ENCODE measurements around the gene EDIL3. TPM values are rescaled to one million over a fixed set of nuclear protein-coding genes. Genes with fewer than 3 reads are reported as not detected.
A peak's percentile ranks its signal among the peaks of the same experiment; 100 is the strongest.

EDIL3 gene
- total and polyA plus RNA-seq, 12 donors, result 4.6 to 59.7 (median 13.7) TPM

DNA sequence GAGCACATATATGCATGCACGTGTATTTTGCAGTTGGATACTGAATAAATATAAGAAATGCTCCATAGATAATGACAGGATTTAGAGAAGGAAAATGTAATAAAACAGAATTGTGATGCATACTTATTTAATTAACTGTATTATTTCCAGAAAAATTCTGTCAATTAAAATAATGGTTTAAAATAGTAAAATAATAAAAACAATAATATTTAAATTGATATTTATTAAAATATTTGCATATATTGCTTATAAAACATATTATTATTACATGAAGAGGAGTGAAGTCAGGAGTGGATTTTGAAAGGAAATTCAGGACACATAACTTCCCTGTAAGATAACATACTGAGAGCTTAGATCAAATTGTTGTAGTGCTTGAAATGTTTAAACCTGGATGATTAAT lies 21.4 kb upstream of the EDIL3 start:
- Histone ChIP-seq H3K4me1 (replicated peaks in 1 of 2) (no peaks in the 10 kb centered on the region), H3K36me3 (replicated peaks in 1 of 2) (no peaks in the 10 kb centered on the region), H3K9me3 (replicated peaks in 1 of 3) (no peaks in the 10 kb centered on the region), H3K27me3 (no peaks in the 10 kb centered on the region), H3K4me3 (no peak overlapping the region), H3K27ac (no peak overlapping the region)
- TF ChIP-seq POLR2A (IDR thresholded peaks at IDR 0.05), result no peak
- TF ChIP-seq, protein P1, sequence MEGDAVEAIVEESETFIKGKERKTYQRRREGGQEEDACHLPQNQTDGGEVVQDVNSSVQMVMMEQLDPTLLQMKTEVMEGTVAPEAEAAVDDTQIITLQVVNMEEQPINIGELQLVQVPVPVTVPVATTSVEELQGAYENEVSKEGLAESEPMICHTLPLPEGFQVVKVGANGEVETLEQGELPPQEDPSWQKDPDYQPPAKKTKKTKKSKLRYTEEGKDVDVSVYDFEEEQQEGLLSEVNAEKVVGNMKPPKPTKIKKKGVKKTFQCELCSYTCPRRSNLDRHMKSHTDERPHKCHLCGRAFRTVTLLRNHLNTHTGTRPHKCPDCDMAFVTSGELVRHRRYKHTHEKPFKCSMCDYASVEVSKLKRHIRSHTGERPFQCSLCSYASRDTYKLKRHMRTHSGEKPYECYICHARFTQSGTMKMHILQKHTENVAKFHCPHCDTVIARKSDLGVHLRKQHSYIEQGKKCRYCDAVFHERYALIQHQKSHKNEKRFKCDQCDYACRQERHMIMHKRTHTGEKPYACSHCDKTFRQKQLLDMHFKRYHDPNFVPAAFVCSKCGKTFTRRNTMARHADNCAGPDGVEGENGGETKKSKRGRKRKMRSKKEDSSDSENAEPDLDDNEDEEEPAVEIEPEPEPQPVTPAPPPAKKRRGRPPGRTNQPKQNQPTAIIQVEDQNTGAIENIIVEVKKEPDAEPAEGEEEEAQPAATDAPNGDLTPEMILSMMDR (IDR thresholded peaks at IDR 0.05), result no peak
- WGBS, 4 donors, result 90 to 100% (median 92%) methylated on average over 1 of the region's 1 CpG
- intact Hi-C loops (cut with DNase I), result no loop called here
- no peak for DNase-seq

DNA sequence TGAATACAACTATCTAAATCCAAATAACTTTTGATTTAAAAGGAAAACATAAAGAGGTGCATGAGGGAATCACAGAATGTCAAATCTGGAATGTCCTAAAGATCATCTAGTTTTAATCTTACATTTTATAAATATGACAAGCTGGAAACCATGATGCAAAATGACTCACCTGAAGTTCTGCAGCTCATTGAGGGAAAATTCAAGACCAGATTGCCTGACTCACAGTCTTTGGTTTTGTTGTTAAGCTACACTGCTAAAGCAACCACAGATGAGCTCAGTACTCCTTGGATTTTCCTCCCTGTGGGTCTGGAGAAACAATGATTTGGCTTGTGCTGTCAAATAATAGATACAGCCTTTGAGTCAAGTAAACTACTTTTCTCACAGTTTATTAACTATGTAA lies 19.1 kb upstream of the EDIL3 start:
- TF ChIP-seq, protein P1 (IDR thresholded peaks at IDR 0.05), result no peak
- no peak for TF ChIP-seq POLR2A (IDR thresholded peaks at IDR 0.05)
- H3K4me3 ChIP-seq, result no peak overlapping the region
- DNase-seq, result no peak
- H3K36me3 ChIP-seq (replicated peaks in 1 of 2), result no peaks in the 10 kb centered on the region
- H3K27ac ChIP-seq, result no peak overlapping the region
- no peaks in the 10 kb centered on the region for H3K9me3 ChIP-seq (replicated peaks in 1 of 3)
- H3K27me3 ChIP-seq, result no peaks in the 10 kb centered on the region
- H3K4me1 ChIP-seq (replicated peaks in 1 of 2), result no peaks in the 10 kb centered on the region
- intact Hi-C loops (cut with DNase I), result no loop called here

DNA sequence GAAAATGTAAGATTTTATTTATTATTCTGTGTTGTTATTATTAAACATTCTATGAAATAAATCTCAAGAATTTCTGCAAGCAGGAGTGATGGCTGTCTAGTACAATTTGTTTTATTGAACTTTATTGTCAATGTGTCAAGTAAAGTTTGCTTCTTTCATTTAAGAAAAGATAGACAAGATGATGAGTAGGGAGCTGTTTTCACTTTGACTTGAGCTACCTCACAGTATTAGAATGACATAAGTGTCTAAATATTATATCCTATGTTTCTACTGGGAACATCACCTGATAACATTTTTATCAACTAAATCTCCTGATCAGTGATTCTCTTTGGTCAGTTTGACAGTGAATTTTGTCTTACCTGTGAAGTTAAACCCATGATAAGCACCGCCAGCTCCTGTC lies 12.7 kb upstream of the EDIL3 start:
- no peak for DNase-seq
- no peak overlapping the region for H3K27ac ChIP-seq
- 75 to 95% (median 93%) methylated on average over 1 of the region's 1 CpG for whole genome bisulfite sequencing, 4 donors
- no peaks in the 10 kb centered on the region for H3K36me3 ChIP-seq (replicated peaks in 1 of 2)
- H3K27me3 ChIP-seq, result no peaks in the 10 kb centered on the region
- peaks cover 4 to 7% of the 10 kb centered on the region in 2 donors for H3K4me1 ChIP-seq (replicated peaks in 1 of 2)
- no peak overlapping the region for H3K4me3 ChIP-seq
- TF ChIP-seq, protein P1 (IDR thresholded peaks at IDR 0.05), result no peak
- TF ChIP-seq POLR2A (IDR thresholded peaks at IDR 0.05), result no peak
- intact Hi-C loops (cut with DNase I), result no loop called here
- H3K9me3 ChIP-seq (replicated peaks in 1 of 3), result no peaks in the 10 kb centered on the region

DNA sequence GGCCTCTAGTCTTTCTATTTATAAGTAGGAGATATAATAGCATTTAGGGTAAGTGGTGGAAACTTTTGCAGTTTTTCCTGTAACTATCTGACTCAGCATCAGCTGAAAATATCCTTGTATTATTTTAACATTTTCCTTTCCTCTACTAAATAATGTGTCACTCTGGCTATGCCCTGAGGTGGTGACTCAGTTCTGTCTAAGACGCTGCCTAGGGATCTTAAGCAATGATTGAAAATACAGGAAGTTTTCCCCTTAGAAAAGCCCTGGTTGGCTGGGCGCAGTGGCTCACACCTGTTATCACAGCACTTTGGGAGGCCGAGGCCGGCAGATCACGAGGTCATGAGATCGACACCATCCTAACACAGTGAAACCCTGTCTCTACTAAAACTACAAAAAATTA lies 9.3 kb upstream of the EDIL3 start:
- DNase-seq, result peak in 3 of 7 donors; percentile 24 to 52 (median 29)
- WGBS, 4 donors, result 68 to 78% (median 75%) methylated on average over 6 of the region's 6 CpGs
- TF ChIP-seq POLR2A (IDR thresholded peaks at IDR 0.05), result no peak
- TF ChIP-seq, protein P1 (IDR thresholded peaks at IDR 0.05), result peak in 1 of 6 experiments; percentile 19

More for the DNA sequence above, 9.3 kb upstream of the EDIL3 start:
- Histone ChIP-seq H3K36me3 (replicated peaks in 1 of 2) (no peaks in the 10 kb centered on the region), H3K27ac (no peak overlapping the region), H3K4me1 (replicated peaks in 1 of 2) (peaks cover 4 to 7% of the 10 kb centered on the region in 2 donors), H3K4me3 (no peak overlapping the region), H3K27me3 (no peaks in the 10 kb centered on the region), H3K9me3 (replicated peaks in 1 of 3) (no peaks in the 10 kb centered on the region)
- intact Hi-C loops (cut with DNase I), result no loop called here
